ENCODE measurements around the gene PDXDC1.
"Not testable (repeated sequence)": the region's sequence is repeated elsewhere in the genome, so short reads cannot be mapped to it uniquely, and the experiment has no call there.

PDXDC1 gene

DNA sequence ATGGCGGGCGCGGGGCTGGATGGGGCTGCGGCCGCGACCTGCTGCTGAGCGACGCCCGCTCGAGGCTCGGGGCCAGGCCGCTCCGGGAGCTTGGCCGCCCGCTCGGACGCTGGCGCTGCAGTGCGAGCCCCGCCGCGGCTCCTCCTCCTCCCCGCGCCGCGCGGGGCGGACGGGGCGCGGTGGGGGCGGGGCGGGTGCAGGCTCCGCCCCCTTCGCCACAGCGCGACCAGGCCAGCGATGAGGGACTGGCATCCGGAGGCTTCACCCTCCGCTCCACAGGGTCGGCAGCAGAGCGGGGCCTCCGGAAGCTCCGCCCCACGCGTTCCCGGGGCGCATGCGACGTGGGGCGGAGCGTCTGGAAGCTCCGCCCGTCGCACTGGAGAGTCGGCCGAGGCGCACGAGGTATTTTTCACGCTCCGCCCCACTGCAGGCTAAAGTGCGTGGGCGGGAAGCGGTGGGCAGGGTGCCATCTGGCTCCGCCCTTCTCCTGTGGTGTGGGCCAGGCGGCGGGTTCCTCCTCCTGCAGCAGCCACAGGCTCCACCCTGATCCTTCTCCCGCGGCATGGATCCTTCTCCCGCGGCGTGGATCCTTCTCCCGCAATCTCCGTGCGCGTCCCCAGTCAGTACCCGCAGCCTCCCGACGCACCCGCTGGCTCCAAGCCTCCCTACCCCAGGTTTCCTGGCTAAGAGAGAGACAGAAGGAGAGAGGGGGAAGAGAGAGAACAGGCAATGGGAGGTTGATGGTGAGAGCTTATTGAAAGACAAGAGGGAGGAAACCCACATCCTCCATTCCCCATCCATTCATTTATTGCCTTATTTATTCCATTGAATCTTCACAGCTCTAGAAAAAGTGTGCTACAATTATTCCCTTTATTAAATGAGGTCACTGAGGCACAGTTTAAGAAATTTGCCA is 180.1 kb downstream of the PDXDC1 start:
- DNase-seq (ENCODE audit: low read depth in 2 of 2): peak; percentile 85 to 87

GRCh38 chr16:15157644-15158043 is 182.8 kb downstream of the PDXDC1 start:
- DNase-seq (ENCODE audit: low read depth in 2 of 2): not testable (repeated sequence)

DNA sequence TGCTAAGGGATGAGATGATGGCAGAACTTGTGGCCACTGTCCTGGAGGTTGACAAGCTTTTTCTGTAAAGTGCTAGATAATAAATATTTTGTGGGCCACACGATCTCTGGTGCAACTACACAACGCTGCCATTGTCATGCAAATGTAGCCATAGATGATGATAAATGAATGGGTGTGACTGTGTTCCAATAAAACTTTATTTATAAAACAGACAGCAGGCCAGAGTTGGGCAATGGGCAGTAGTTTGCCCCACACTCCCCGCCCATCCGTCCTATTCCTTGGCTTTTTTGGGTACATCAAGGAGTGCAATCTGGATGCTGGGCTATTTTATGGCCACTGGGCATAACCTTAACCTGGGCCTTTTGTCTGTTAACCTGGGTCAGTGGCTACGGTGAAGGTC is 184.8 kb downstream of the PDXDC1 start:
- not testable (repeated sequence) for DNase-seq (ENCODE audit: low read depth in 2 of 2)

DNA sequence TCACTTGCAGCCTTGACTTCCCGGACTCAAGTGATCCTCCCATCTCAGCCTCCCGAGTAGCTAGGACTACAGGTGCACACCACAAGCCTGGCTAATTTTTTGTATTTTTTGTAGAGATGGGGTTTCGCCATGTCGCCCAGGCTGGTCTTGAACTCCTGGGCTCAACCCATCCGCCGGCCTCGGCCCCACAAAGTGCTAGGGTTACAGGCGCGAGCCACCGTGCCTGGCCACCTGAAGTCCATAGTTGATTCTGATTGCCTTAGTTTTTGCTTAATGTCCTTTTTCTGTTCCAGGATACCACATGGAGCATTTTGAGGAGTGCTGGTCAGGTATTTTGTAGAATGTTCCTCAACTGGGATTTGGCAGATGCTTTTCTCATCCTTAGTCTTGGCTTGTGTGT is 185.7 kb downstream of the PDXDC1 start:
- not testable (repeated sequence) for DNase-seq (ENCODE audit: low read depth in 2 of 2)

GRCh38 chr16:15163055-15163454 is 188.2 kb downstream of the PDXDC1 start:
- DNase-seq (ENCODE audit: low read depth in 2 of 2): not testable (repeated sequence)

DNA sequence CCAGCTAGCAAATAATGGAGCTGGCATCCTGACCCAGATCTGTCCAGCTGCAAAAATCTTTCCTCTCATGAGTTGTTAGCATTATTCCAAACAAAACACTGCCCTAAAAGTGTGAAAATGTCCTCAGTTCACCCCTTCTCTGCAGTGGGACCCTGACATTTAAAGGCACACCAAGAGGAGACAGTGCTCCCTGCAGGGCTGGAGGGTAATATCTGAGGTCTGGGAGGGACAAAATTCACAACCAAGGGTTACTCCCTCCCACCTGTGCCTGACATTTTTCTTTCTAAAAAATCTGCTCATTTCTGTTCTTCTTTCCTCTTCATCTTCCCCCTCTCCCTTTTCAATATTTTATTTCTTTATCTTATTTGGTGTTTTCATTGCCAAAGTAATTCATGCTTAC is 191.4 kb downstream of the PDXDC1 start:
- DNase-seq (ENCODE audit: low read depth in 2 of 2): not testable (repeated sequence)

DNA sequence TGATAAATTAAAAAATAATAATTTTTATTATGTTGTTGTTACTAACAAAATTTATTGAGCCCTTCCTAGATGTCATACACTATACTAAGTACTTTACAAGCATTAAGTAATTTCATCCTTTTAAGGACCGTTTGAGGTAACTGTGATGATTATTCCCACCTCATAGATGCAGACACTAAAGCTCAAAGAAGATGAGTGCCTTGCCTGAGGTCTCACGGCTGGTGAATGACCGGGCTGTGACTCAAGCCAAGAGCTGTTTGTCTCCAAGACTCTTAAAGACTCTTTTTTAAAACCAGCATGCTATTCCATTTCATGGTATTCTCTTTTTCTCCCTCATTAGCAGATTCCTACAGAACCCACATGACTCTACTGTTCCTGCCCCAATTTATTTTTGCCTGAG is 193.5 kb downstream of the PDXDC1 start:
- not testable (repeated sequence) for DNase-seq (ENCODE audit: low read depth in 2 of 2)

DNA sequence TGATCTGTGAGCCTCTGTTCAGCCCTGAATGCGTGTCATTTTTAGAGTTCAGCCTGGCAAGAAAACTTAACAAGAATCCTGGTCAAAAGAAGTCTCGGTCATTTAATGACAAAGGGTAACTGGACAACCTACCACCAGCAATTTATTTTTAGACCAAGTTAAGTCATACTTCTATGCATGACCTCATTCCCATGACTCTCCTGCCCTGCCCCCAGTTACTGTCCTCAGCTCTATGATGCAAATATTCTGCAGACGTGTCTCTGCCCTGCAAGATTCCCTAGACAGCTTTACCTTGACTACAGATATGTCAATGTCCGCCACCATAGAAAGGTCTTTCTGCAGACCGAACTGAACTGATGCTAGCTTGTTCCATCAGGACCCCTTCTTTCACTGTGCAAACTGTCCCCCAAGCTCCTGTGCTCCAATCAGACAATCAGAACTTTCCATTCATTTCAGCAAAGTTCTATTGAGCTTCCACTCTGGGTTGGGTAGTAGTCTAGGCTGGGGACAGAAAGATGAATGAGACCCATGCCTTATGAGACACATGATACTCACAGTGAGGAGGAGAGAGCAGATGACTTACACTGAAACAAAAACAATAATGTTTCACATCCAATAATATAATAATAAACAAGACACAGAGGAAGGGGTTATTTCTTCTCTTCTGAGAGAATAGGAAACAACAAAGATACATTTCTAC is 194.3 kb downstream of the PDXDC1 start:
- DNase-seq (ENCODE audit: low read depth in 2 of 2): not testable (repeated sequence)

- not testable (repeated sequence) for DNase-seq (ENCODE audit: low read depth in 2 of 2)
Measured at GRCh38 chr16:15179909-15180308, 205.1 kb downstream of the PDXDC1 start.

GRCh38 chr16:15180946-15181345 is 206.1 kb downstream of the PDXDC1 start:
- DNase-seq (ENCODE audit: low read depth in 2 of 2): not testable (repeated sequence)

DNA sequence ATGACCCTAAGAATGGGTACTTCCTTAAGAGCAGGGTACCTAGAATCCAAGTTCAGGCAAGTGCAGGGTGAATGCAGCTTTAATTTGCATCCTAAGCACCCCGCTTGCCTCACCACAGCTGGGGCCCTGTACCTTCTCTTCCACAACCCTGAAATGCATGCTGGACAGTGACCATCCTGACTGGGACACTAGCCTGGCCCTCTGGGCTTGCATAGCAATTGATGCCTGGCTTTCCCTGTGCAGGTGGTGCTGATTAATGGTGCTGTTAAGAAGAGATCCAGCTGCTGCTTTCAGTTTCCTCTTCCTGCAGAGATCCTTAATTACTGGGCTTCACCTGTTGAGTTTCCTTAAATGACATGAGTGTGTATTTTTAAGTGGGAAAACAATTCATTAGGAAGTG is 209.2 kb downstream of the PDXDC1 start:
- DNase-seq (ENCODE audit: low read depth in 2 of 2): not testable (repeated sequence)

Data from stimulated activated CD8-positive, alpha-beta memory T cell treated with anti-CD3 and anti-CD28 coated beads, Interleukin-15, amount 100 ng/mL, for 48 hours (primary cell).